KMS-11 (cell line): ENCODE measurements around the gene ISCU.

ENCODE experiments used
- H2AFZ ChIP-seq: fragments of 200-600 bp; sonication (generic); 2 replicates; pipeline ENCODE4 v1.6.1; 2016; ENCODE audit warnings: antibody characterized with exemption, mixed run types, low read depth
- H3K27ac ChIP-seq: fragments of 200-600 bp; sonication (generic); 2 replicates; pipeline ENCODE4 v1.6.1; 2016; ENCODE audit warnings: mild to moderate bottlenecking, mixed run types
- H3K27me3 ChIP-seq: fragments of 200-600 bp; sonication (generic); 2 replicates; pipeline ENCODE4 v1.6.1; 2017; ENCODE audit warnings: mild to moderate bottlenecking, low read depth, mixed run types, moderate library complexity; ENCODE audit not compliant: insufficient read depth
- H3K36me3 ChIP-seq: fragments of 200-600 bp; sonication (generic); 2 replicates; pipeline ENCODE4 v1.6.1; 2017; ENCODE audit warnings: mild to moderate bottlenecking, mixed run types; ENCODE audit not compliant: insufficient read depth
- H3K4me1 ChIP-seq: fragments of 200-600 bp; sonication (generic); 2 replicates; pipeline ENCODE4 v1.6.1; 2016; ENCODE audit warnings: mild to moderate bottlenecking, low read depth, mixed run types; ENCODE audit not compliant: poor library complexity, severe bottlenecking
- H3K4me2 ChIP-seq: fragments of 200-600 bp; sonication (generic); 2 replicates; pipeline ENCODE4 v1.7.0; 2016; ENCODE audit warnings: mild to moderate bottlenecking, mixed run types
- H3K4me3 ChIP-seq: fragments of 200-600 bp; sonication (generic); IDR thresholded peaks from 2 replicates; pipeline ENCODE4 v1.6.1; 2017; ENCODE audit warnings: low read depth, low read length, mixed read lengths; ENCODE audit not compliant: insufficient read depth
- H3K79me2 ChIP-seq: fragments of 200-600 bp; sonication (generic); 2 replicates; pipeline ENCODE4 v1.6.1; 2016; ENCODE audit warnings: low read depth, mixed run types; ENCODE audit not compliant: insufficient read depth
- H3K9ac ChIP-seq: fragments of 200-600 bp; sonication (generic); 2 replicates; pipeline ENCODE4 v1.6.1; 2016; ENCODE audit warnings: mild to moderate bottlenecking, mixed run types
- H4K20me1 ChIP-seq: fragments of 200-600 bp; sonication (generic); 2 replicates; pipeline ENCODE4 v1.6.1; 2016; ENCODE audit warnings: mild to moderate bottlenecking, mixed run types; ENCODE audit not compliant: insufficient read depth
- CTCF ChIP-seq: fragments of 200-600 bp; sonication (generic); conservative IDR thresholded peaks from 2 replicates; pipeline ENCODE4 v1.6.1; 2017; ENCODE audit warnings: low read depth, mild to moderate bottlenecking, antibody characterized with exemption, low read length, moderate library complexity, mixed read lengths

The ISCU gene

GRCh38 chr12:108594960-108595710 is 32.7 kb downstream of the ISCU start:
- Histone ChIP-seq H3K27ac (no peak overlapping the region), H3K9ac (no peak overlapping the region), H3K4me1 (no peaks in the 10 kb centered on the region), H3K4me2 (no peak overlapping the region), H2AFZ (no peak overlapping the region), H3K36me3 (no peaks in the 10 kb centered on the region), H3K4me3 (no peak overlapping the region), H3K79me2 (no peaks in the 10 kb centered on the region), H4K20me1 (no peaks in the 10 kb centered on the region), H3K27me3 (no peaks in the 10 kb centered on the region)
- TF ChIP-seq CTCF: no peak

GRCh38 chr12:108595711-108596647 is 33.6 kb downstream of the ISCU start:
- no peak for TF ChIP-seq CTCF
- no peak overlapping the region for H3K9ac ChIP-seq
- no peak overlapping the region for H3K4me3 ChIP-seq
- no peaks in the 10 kb centered on the region for H3K4me1 ChIP-seq
- H2AFZ ChIP-seq: no peak overlapping the region
- no peaks in the 10 kb centered on the region for H3K27me3 ChIP-seq
- H3K79me2 ChIP-seq: no peaks in the 10 kb centered on the region
- no peak overlapping the region for H3K4me2 ChIP-seq
- H4K20me1 ChIP-seq: no peaks in the 10 kb centered on the region
- no peaks in the 10 kb centered on the region for H3K36me3 ChIP-seq
- no peak overlapping the region for H3K27ac ChIP-seq

GRCh38 chr12:108596854-108597558 is 34.6 kb downstream of the ISCU start:
- H3K4me2 ChIP-seq: no peak overlapping the region
- no peak overlapping the region for H2AFZ ChIP-seq
- no peak overlapping the region for H3K9ac ChIP-seq
- H3K27me3 ChIP-seq: no peaks in the 10 kb centered on the region
- H3K36me3 ChIP-seq: no peaks in the 10 kb centered on the region
- TF ChIP-seq CTCF: no peak
- no peak overlapping the region for H3K27ac ChIP-seq
- H3K4me3 ChIP-seq: no peak overlapping the region
- H3K79me2 ChIP-seq: no peaks in the 10 kb centered on the region
- H4K20me1 ChIP-seq: no peaks in the 10 kb centered on the region
- no peaks in the 10 kb centered on the region for H3K4me1 ChIP-seq

- no peaks in the 10 kb centered on the region for H3K27me3 ChIP-seq
- H3K36me3 ChIP-seq: no peaks in the 10 kb centered on the region
- no peak for TF ChIP-seq CTCF
- H3K4me1 ChIP-seq: no peaks in the 10 kb centered on the region
- H4K20me1 ChIP-seq: no peaks in the 10 kb centered on the region
- no peak within 1 kb of the TSS for H3K9ac ChIP-seq
- no peak within 1 kb of the TSS for H3K4me2 ChIP-seq
- no peak within 1 kb of the TSS for H3K4me3 ChIP-seq
- H3K27ac ChIP-seq: no peak within 1 kb of the TSS
- no peak within 1 kb of the TSS for H2AFZ ChIP-seq
- no peaks in the 10 kb centered on the region for H3K79me2 ChIP-seq
Observed at GRCh38 chr12:108597559-108598471, 35.4 kb downstream of the ISCU start, which contains the start of gene TMEM119. TSS of gene TMEM119 (minus strand) at chr12:108598084. CDS start at chr12:108592383, 5,701 bp downstream.
